Stimulated activated naive CD8-positive, alpha-beta T cell treated with anti-CD3 and anti-CD28 coated beads, Interleukin-15, Interleukin-2, amounts not matched to agents 100 ng/mL and 50 ng/mL, for 24 hours (primary cell): ENCODE results near the gene NXPE1.

ENCODE experiments used
- H3K27ac Mint-ChIP-seq: one replicate; pipeline ENCODE4 v1.8.0; 2021; ENCODE audit warnings: mild to moderate bottlenecking, mixed read lengths
- H3K27me3 Mint-ChIP-seq: one replicate; pipeline ENCODE4 v1.8.0; 2021; ENCODE audit warnings: mixed read lengths
- H3K36me3 Mint-ChIP-seq: one replicate; pipeline ENCODE4 v1.8.0; 2021; ENCODE audit warnings: low read depth, mixed read lengths
- H3K4me1 Mint-ChIP-seq: one replicate; pipeline ENCODE4 v1.8.0; 2021; ENCODE audit warnings: low read depth, mixed read lengths
- H3K4me3 Mint-ChIP-seq: one replicate; pipeline ENCODE4 v1.8.0; 2021; ENCODE audit warnings: mild to moderate bottlenecking, mixed read lengths
- H3K9me3 Mint-ChIP-seq: one replicate; pipeline ENCODE4 v1.8.0; 2021; ENCODE audit warnings: mixed read lengths

NXPE1 gene

GRCh38 chr11:114501901-114502300, 57.8 kb downstream of the NXPE1 start:
- no peaks in the 10 kb centered on the region for H3K4me1 Mint-ChIP-seq
- H3K27ac Mint-ChIP-seq = no peak overlapping the region
- H3K4me3 Mint-ChIP-seq = no peak overlapping the region
- H3K36me3 Mint-ChIP-seq = no peaks in the 10 kb centered on the region
- H3K27me3 Mint-ChIP-seq = peaks cover 26% of the 10 kb centered on the region
- H3K9me3 Mint-ChIP-seq = peaks cover 14% of the 10 kb centered on the region

GRCh38 chr11:114499756-114500155, 59.9 kb downstream of the NXPE1 start:
- Mint-ChIP-seq H3K27me3 (peaks cover 13% of the 10 kb centered on the region), H3K27ac (no peak overlapping the region), H3K36me3 (no peaks in the 10 kb centered on the region), H3K9me3 (peaks cover 3% of the 10 kb centered on the region), H3K4me3 (no peak overlapping the region), H3K4me1 (no peaks in the 10 kb centered on the region)

GRCh38 chr11:114496915-114497314, 62.8 kb downstream of the NXPE1 start:
- H3K27ac Mint-ChIP-seq = no peak overlapping the region
- peaks cover 9% of the 10 kb centered on the region for H3K9me3 Mint-ChIP-seq
- peaks cover 3% of the 10 kb centered on the region for H3K27me3 Mint-ChIP-seq
- H3K36me3 Mint-ChIP-seq = no peaks in the 10 kb centered on the region
- no peaks in the 10 kb centered on the region for H3K4me1 Mint-ChIP-seq
- no peak overlapping the region for H3K4me3 Mint-ChIP-seq

GRCh38 chr11:114483929-114484328, 75.8 kb downstream of the NXPE1 start:
- Mint-ChIP-seq H3K4me3 (no peak overlapping the region), H3K27ac (no peak overlapping the region), H3K4me1 (no peaks in the 10 kb centered on the region), H3K36me3 (no peaks in the 10 kb centered on the region), H3K27me3 (no peaks in the 10 kb centered on the region), H3K9me3 (no peaks in the 10 kb centered on the region)

GRCh38 chr11:114482114-114482513, 77.6 kb downstream of the NXPE1 start:
- H3K4me1 Mint-ChIP-seq = no peaks in the 10 kb centered on the region
- H3K36me3 Mint-ChIP-seq = no peaks in the 10 kb centered on the region
- H3K27ac Mint-ChIP-seq = no peak overlapping the region
- H3K4me3 Mint-ChIP-seq = no peak overlapping the region
- H3K9me3 Mint-ChIP-seq = no peaks in the 10 kb centered on the region
- H3K27me3 Mint-ChIP-seq = no peaks in the 10 kb centered on the region

- no peaks in the 10 kb centered on the region for H3K4me1 Mint-ChIP-seq
- H3K27ac Mint-ChIP-seq = no peak overlapping the region
- peaks cover 6% of the 10 kb centered on the region for H3K27me3 Mint-ChIP-seq
- no peaks in the 10 kb centered on the region for H3K36me3 Mint-ChIP-seq
- no peaks in the 10 kb centered on the region for H3K9me3 Mint-ChIP-seq
- no peak overlapping the region for H3K4me3 Mint-ChIP-seq
These were observed 80.3 kb downstream of the NXPE1 start for GRCh38 chr11:114479331-114479730.

- Mint-ChIP-seq H3K9me3 (no peaks in the 10 kb centered on the region), H3K36me3 (no peaks in the 10 kb centered on the region), H3K4me1 (no peaks in the 10 kb centered on the region), H3K27me3 (peaks cover 6% of the 10 kb centered on the region), H3K27ac (no peak overlapping the region), H3K4me3 (no peak overlapping the region)
These were observed 80.9 kb downstream of the NXPE1 start for GRCh38 chr11:114478768-114479167.

GRCh38 chr11:114478001-114478410, 81.7 kb downstream of the NXPE1 start:
- no peaks in the 10 kb centered on the region for H3K36me3 Mint-ChIP-seq
- no peaks in the 10 kb centered on the region for H3K9me3 Mint-ChIP-seq
- no peak overlapping the region for H3K4me3 Mint-ChIP-seq
- peaks cover 6% of the 10 kb centered on the region for H3K27me3 Mint-ChIP-seq
- no peaks in the 10 kb centered on the region for H3K4me1 Mint-ChIP-seq
- no peak overlapping the region for H3K27ac Mint-ChIP-seq

GRCh38 chr11:114472661-114473060, 87.0 kb downstream of the NXPE1 start:
- peaks cover 6% of the 10 kb centered on the region for H3K27me3 Mint-ChIP-seq

More at GRCh38 chr11:114472661-114473060, 87.0 kb downstream of the NXPE1 start:
- H3K36me3 Mint-ChIP-seq = no peaks in the 10 kb centered on the region
- H3K4me3 Mint-ChIP-seq = no peak overlapping the region
- no peak overlapping the region for H3K27ac Mint-ChIP-seq
- no peaks in the 10 kb centered on the region for H3K9me3 Mint-ChIP-seq
- no peaks in the 10 kb centered on the region for H3K4me1 Mint-ChIP-seq
